COLO668 (cell line): ENCODE results near the gene MORC2.
A peak's percentile ranks its signal among the peaks of the same experiment; 100 is the strongest.

Experiments used
- DNase-seq: peaks from one replicate; lab custom pipeline; 2025; ENCODE audit not compliant: unreplicated experiment; lab: John Stamatoyannopoulos, UW

Gene MORC2

GRCh38 chr22:30922151-30922611 lies 46.4 kb downstream of the MORC2 start:
- no peak for DNase-seq

- DNase-seq: no peak
Measured at GRCh38 chr22:30921108-30921507, 47.5 kb downstream of the MORC2 start.

- peak; percentile 66 for DNase-seq
Measured at GRCh38 chr22:30920407-30920806, 48.2 kb downstream of the MORC2 start.

- DNase-seq: no peak
Measured at GRCh38 chr22:30919973-30920372, 48.6 kb downstream of the MORC2 start.

- DNase-seq: no peak
Measured at GRCh38 chr22:30918761-30919160, 49.8 kb downstream of the MORC2 start.

GRCh38 chr22:30910358-30910757 lies 58.2 kb downstream of the MORC2 start:
- peak; percentile 53 for DNase-seq

GRCh38 chr22:30909306-30909705 lies 59.3 kb downstream of the MORC2 start:
- no peak for DNase-seq

- no peak for DNase-seq
Measured at GRCh38 chr22:30908051-30908461, 60.5 kb downstream of the MORC2 start.

GRCh38 chr22:30906946-30907345 lies 61.6 kb downstream of the MORC2 start:
- no peak for DNase-seq

- DNase-seq: no peak
Measured at GRCh38 chr22:30906411-30906810, 62.2 kb downstream of the MORC2 start.

GRCh38 chr22:30905696-30906341 lies 62.8 kb downstream of the MORC2 start:
- DNase-seq: no peak

- DNase-seq: no peak
Measured at GRCh38 chr22:30903876-30904460, 64.6 kb downstream of the MORC2 start.

GRCh38 chr22:30902496-30903357 lies 65.8 kb downstream of the MORC2 start:
- DNase-seq: no peak

GRCh38 chr22:30894371-30894740 lies 74.2 kb downstream of the MORC2 start:
- no peak for DNase-seq

GRCh38 chr22:30893434-30894370 lies 74.9 kb downstream of the MORC2 start:
- DNase-seq: no peak

- DNase-seq: no peak
Measured at GRCh38 chr22:30892731-30893221, 75.8 kb downstream of the MORC2 start.

- DNase-seq: no peak
Measured at GRCh38 chr22:30892286-30892685, 76.3 kb downstream of the MORC2 start.

GRCh38 chr22:30891781-30892180 lies 76.8 kb downstream of the MORC2 start:
- DNase-seq: no peak

GRCh38 chr22:30891443-30891755 lies 77.2 kb downstream of the MORC2 start:
- DNase-seq: no peak

- DNase-seq: peak; percentile 41
Measured at GRCh38 chr22:30890686-30891442, 77.7 kb downstream of the MORC2 start.
